DOHH2 (cell line): ENCODE measurements around the gene ZBTB16.

Experiments used
- H3F3A ChIP-seq: fragments of 200-600 bp; sonication (generic), shearing (Covaris generic); 2 replicates; pipeline ENCODE4 v1.6.0; 2016; ENCODE audit warnings: antibody characterized with exemption, mild to moderate bottlenecking; ENCODE audit not compliant: control insufficient read depth, insufficient read depth
- H3K27ac ChIP-seq: fragments of 200-600 bp; sonication (generic); 2 replicates; pipeline ENCODE4 v1.5.1; 2014; ENCODE audit warnings: low read depth, mild to moderate bottlenecking, low read length, moderate library complexity
- H3K27me3 ChIP-seq: fragments of 200-600 bp; sonication (generic); 2 replicates; pipeline ENCODE4 v1.6.1; 2014; ENCODE audit warnings: mild to moderate bottlenecking, low read length, mixed read lengths; ENCODE audit not compliant: control insufficient read depth
- H3K36me3 ChIP-seq: fragments of 200-600 bp; sonication (generic); 2 replicates; pipeline ENCODE4 v1.6.1; 2014; ENCODE audit warnings: mild to moderate bottlenecking, low read length, moderate library complexity, mixed read lengths; ENCODE audit not compliant: control insufficient read depth
- H3K4me1 ChIP-seq: fragments of 200-600 bp; sonication (generic); 2 replicates; pipeline ENCODE4 v1.6.1; 2014; ENCODE audit warnings: mild to moderate bottlenecking, low read length, mixed read lengths; ENCODE audit not compliant: control insufficient read depth
- H3K4me2 ChIP-seq: fragments of 200-600 bp; sonication (generic); 2 replicates; pipeline ENCODE4 v1.6.0; 2014; ENCODE audit warnings: mild to moderate bottlenecking, low read length, moderate library complexity
- H3K4me3 ChIP-seq: fragments of 200-600 bp; sonication (generic); 2 replicates; pipeline ENCODE4 v1.5.1; 2014; ENCODE audit warnings: mild to moderate bottlenecking, low read length, mixed read lengths
- H3K79me2 ChIP-seq: fragments of 200-600 bp; sonication (generic); 2 replicates; pipeline ENCODE4 v1.6.1; 2014; ENCODE audit warnings: mild to moderate bottlenecking, low read length, mixed read lengths; ENCODE audit not compliant: control insufficient read depth
- H3K9me2 ChIP-seq: fragments of 200-600 bp; sonication (generic); replicated peaks from 2 replicates; pipeline ENCODE4 v1.6.1; 2014; ENCODE audit warnings: mild to moderate bottlenecking, low read length, mixed read lengths; ENCODE audit not compliant: control insufficient read depth
- H3K9me3 ChIP-seq: fragments of 200-600 bp; sonication (generic); 2 replicates; pipeline ENCODE4 v1.6.1; 2014; ENCODE audit warnings: antibody characterized with exemption, low read length, mixed read lengths; ENCODE audit not compliant: control insufficient read depth, insufficient read depth
- H4K20me1 ChIP-seq: fragments of 200-600 bp; sonication (generic); 2 replicates; pipeline ENCODE4 v1.6.0; 2014; ENCODE audit warnings: low read depth, mild to moderate bottlenecking, antibody characterized with exemption, low read length, moderate library complexity; ENCODE audit not compliant: control insufficient read depth, insufficient read depth
- EZH2phosphoT487 ChIP-seq: fragments of 200-600 bp; sonication (generic); IDR thresholded peaks from 2 replicates; pipeline ENCODE4 v1.6.1; 2017; ENCODE audit warnings: borderline replicate concordance, mild to moderate bottlenecking, antibody characterized with exemption, low read length, moderate library complexity, mixed read lengths
- TF ChIP-seq, protein P1 (sequence below): fragments of 200-600 bp; sonication (generic); IDR thresholded peaks from one replicate; pipeline ENCODE4 v1.5.1; 2014; ENCODE audit warnings: antibody characterized with exemption, mild to moderate bottlenecking, low read depth, low read length; ENCODE audit not compliant: poor library complexity, severe bottlenecking

ZBTB16 gene

DNA sequence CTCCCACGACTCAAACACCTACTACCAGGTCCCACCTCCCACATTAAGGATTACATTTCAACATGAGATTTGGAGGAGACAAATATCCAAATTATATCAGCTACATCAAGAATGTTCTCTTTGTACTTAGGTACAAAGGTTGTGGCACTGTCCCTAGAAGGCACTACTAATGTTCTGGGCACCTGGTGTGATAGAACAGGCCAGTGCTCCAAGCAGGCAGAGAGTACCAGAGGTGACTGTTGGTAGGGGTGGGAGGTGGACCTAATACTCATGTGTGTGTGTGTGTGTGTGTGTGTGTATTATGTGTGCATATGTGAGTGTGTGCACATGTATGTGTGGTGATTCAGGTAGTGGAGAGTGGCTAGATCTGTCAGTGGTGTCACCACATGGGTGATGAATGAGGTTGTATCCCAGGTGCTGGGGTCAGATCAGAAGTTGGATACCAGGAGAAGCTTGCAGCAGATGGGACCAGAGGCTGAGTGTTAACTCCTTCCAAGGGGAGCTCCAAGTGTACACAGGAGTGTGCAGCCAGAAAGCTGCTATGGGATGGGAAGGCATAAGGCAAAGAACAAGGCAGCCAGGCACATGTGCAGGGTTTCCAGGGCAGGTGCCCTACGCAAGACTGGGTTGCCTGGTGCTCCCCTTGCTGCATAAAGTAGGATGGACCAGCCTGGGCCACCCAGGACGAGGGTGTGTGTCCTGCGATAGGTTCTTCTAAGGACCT is 219.0 kb downstream of the ZBTB16 start:
- H3K27me3 ChIP-seq = peaks cover 8% of the 10 kb centered on the region; the same call in 1 of the 2 replicates
- H3K79me2 ChIP-seq = no peaks in the 10 kb centered on the region
- no peak overlapping the region for H3K4me3 ChIP-seq
- H3K4me1 ChIP-seq = no peaks in the 10 kb centered on the region
- TF ChIP-seq, protein P1, sequence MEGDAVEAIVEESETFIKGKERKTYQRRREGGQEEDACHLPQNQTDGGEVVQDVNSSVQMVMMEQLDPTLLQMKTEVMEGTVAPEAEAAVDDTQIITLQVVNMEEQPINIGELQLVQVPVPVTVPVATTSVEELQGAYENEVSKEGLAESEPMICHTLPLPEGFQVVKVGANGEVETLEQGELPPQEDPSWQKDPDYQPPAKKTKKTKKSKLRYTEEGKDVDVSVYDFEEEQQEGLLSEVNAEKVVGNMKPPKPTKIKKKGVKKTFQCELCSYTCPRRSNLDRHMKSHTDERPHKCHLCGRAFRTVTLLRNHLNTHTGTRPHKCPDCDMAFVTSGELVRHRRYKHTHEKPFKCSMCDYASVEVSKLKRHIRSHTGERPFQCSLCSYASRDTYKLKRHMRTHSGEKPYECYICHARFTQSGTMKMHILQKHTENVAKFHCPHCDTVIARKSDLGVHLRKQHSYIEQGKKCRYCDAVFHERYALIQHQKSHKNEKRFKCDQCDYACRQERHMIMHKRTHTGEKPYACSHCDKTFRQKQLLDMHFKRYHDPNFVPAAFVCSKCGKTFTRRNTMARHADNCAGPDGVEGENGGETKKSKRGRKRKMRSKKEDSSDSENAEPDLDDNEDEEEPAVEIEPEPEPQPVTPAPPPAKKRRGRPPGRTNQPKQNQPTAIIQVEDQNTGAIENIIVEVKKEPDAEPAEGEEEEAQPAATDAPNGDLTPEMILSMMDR = no peak
- H3K36me3 ChIP-seq = no peaks in the 10 kb centered on the region
- no peak overlapping the region for H3K27ac ChIP-seq
- H3F3A ChIP-seq = no peaks in the 10 kb centered on the region
- no peaks in the 10 kb centered on the region for H3K9me2 ChIP-seq
- no peaks in the 10 kb centered on the region for H4K20me1 ChIP-seq
- no peaks in the 10 kb centered on the region for H3K9me3 ChIP-seq
- H3K4me2 ChIP-seq = no peak overlapping the region

DNA sequence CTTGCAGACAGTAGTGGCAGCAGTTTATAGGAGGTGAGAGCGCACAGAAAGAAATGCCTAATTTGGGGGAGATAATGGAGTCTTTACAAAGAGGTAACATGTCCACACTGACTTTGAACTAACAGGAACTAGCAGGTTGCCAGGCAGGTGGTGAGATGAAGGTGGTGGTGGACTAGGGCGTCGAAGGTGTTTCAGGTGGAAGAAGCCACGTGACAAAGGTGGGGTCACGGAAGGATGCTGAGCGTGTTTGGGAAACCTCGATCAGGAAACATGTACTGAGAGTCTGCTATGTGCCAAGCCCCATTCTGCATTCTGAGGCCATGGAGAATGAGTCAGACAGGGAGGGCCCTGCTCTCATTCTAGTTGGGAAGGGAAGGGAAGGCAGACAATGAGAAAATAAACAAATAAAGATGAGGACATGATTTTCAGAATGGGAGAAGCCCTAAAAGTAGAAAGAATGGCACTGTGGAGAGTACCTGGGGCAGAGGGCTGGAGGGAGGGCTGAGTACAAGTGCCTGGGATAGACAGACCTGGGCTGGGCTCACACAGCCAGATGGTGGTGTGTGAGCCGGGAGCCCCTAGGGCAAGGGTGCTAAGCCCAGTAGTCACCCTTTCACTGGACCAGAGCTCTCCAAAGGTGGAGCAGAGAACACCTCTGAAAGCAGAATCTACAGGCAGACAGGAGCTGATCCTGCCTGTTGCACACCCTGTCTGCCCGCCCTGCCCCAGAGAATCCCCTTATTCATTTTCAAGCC is 220.5 kb downstream of the ZBTB16 start:
- Histone ChIP-seq H3K9me3 (no peaks in the 10 kb centered on the region), H4K20me1 (no peaks in the 10 kb centered on the region), H3F3A (no peaks in the 10 kb centered on the region), H3K4me2 (no peak overlapping the region), H3K4me3 (no peak overlapping the region), H3K4me1 (no peaks in the 10 kb centered on the region), H3K79me2 (no peaks in the 10 kb centered on the region), H3K27ac (no peak overlapping the region), H3K27me3 (0 out of 2 replicates have a peak, but pooled peaks cover 5% of the 10 kb centered on the region), H3K36me3 (no peaks in the 10 kb centered on the region), H3K9me2 (no peaks in the 10 kb centered on the region)
- TF ChIP-seq, protein P1 = no peak
- no peak for TF ChIP-seq EZH2phosphoT487

DNA sequence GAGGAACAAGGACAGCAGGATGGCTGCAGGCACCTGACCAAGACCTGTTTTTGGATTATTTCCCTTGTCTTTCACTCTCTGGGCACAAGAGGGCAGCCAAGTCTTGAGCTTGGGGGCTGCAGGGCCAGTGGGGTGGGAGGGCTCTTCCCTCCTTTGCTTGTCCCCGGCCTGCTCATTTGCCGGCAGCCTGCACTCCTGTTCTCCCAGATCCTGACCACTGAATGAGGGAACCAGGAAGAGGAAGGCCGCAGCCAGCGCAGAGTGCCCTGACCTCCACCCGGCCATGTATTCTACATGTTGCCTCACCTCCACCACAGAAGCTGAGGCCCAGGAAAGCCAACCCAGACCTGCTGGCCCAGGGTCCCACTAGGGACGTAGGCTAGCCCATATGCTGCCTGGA is 221.2 kb downstream of the ZBTB16 start:
- no peak overlapping the region for H3K4me3 ChIP-seq
- no peaks in the 10 kb centered on the region for H3K9me2 ChIP-seq
- H3K9me3 ChIP-seq = no peaks in the 10 kb centered on the region
- 0 out of 2 replicates have a peak, but pooled peaks cover 5% of the 10 kb centered on the region for H3K27me3 ChIP-seq
- H3K4me1 ChIP-seq = no peaks in the 10 kb centered on the region
- H3K79me2 ChIP-seq = no peaks in the 10 kb centered on the region
- no peak overlapping the region for H3K27ac ChIP-seq
- H3K4me2 ChIP-seq = no peak overlapping the region
- no peaks in the 10 kb centered on the region for H4K20me1 ChIP-seq
- H3F3A ChIP-seq = no peaks in the 10 kb centered on the region
- no peaks in the 10 kb centered on the region for H3K36me3 ChIP-seq
- TF ChIP-seq EZH2phosphoT487 = no peak
- TF ChIP-seq, protein P1 = peak; percentile 59
